SU-DHL-6 (cell line): ENCODE data around the gene RNF43.

ENCODE experiments used
- H2AFZ ChIP-seq: fragments of 200-600 bp; sonication (generic); 2 replicates; pipeline ENCODE4 v1.6.1; 2014; ENCODE audit warnings: low read depth, mild to moderate bottlenecking, moderate library complexity, mixed read lengths, antibody characterized with exemption, low read length; ENCODE audit not compliant: severe bottlenecking
- H3F3A ChIP-seq: fragments of 200-600 bp; shearing (Covaris generic); 2 replicates; pipeline ENCODE4 v1.6.0; 2016; ENCODE audit warnings: antibody characterized with exemption, mild to moderate bottlenecking; ENCODE audit not compliant: insufficient read depth
- H3K27ac ChIP-seq: fragments of 200-600 bp; sonication (generic); 2 replicates; pipeline ENCODE4 v1.5.1; 2016; ENCODE audit warnings: low read depth, mild to moderate bottlenecking, low read length, moderate library complexity, mixed read lengths
- H3K27me3 ChIP-seq: fragments of 200-600 bp; sonication (generic), shearing (Covaris generic); 2 replicates; pipeline ENCODE4 v1.6.0; 2014; ENCODE audit warnings: mild to moderate bottlenecking, low read length
- H3K36me3 ChIP-seq: fragments of 200-600 bp; sonication (generic); 2 replicates; pipeline ENCODE4 v1.6.1; 2014; ENCODE audit warnings: mild to moderate bottlenecking, low read length, mixed read lengths
- H3K4me2 ChIP-seq: fragments of 300-600, 200-600 bp; shearing (Covaris generic), sonication (generic); 2 replicates; pipeline ENCODE4 v1.6.0; 2014; ENCODE audit warnings: low read length, low read depth, mild to moderate bottlenecking; ENCODE audit not compliant: poor library complexity, severe bottlenecking
- H3K4me3 ChIP-seq: fragments of 200-600 bp; sonication (generic); 2 replicates; pipeline ENCODE4 v1.5.1; 2014; ENCODE audit warnings: antibody characterized with exemption, low read length, mild to moderate bottlenecking, mixed read lengths; ENCODE audit not compliant: insufficient read depth, poor library complexity, severe bottlenecking
- H3K79me2 ChIP-seq: fragments of 200-600 bp; sonication (generic); 2 replicates; pipeline ENCODE4 v1.6.1; 2014; ENCODE audit warnings: mild to moderate bottlenecking, low read length, moderate library complexity; ENCODE audit not compliant: insufficient read depth
- H3K9ac ChIP-seq: fragments of 200-600 bp; sonication (generic); 2 replicates; pipeline ENCODE4 v1.7.0; 2014; ENCODE audit warnings: mild to moderate bottlenecking, low read length
- H3K9me2 ChIP-seq: fragments of 200-600 bp; sonication (generic); replicated peaks from 2 replicates; pipeline ENCODE4 v1.6.1; 2014; ENCODE audit warnings: low read length; ENCODE audit not compliant: insufficient read depth
- H3K9me3 ChIP-seq: fragments of 200-600 bp; sonication (generic); 2 replicates; pipeline ENCODE4 v1.6.1; 2014; ENCODE audit warnings: low read length, mixed read lengths; ENCODE audit not compliant: insufficient read depth
- H4K20me1 ChIP-seq: fragments of 200-600 bp; sonication (generic); 2 replicates; pipeline ENCODE4 v1.6.1; 2014; ENCODE audit warnings: low read depth, mild to moderate bottlenecking, antibody characterized with exemption, low read length, moderate library complexity, mixed read lengths
- EZH2phosphoT487 ChIP-seq: fragments of 200-600 bp; sonication (generic), shearing (Covaris generic); conservative IDR thresholded peaks from 2 replicates; pipeline ENCODE4 v1.6.1; 2018; ENCODE audit warnings: mild to moderate bottlenecking, antibody characterized with exemption, low read length, moderate library complexity, mixed read lengths
- TF ChIP-seq, protein P1 (sequence below): fragments of 200-600 bp; sonication (generic); IDR thresholded peaks from one replicate; pipeline ENCODE4 v1.5.1; 2017; ENCODE audit warnings: antibody characterized with exemption, mild to moderate bottlenecking, low read length, moderate library complexity; ENCODE audit not compliant: insufficient read depth, poor library complexity, severe bottlenecking

Gene RNF43

DNA sequence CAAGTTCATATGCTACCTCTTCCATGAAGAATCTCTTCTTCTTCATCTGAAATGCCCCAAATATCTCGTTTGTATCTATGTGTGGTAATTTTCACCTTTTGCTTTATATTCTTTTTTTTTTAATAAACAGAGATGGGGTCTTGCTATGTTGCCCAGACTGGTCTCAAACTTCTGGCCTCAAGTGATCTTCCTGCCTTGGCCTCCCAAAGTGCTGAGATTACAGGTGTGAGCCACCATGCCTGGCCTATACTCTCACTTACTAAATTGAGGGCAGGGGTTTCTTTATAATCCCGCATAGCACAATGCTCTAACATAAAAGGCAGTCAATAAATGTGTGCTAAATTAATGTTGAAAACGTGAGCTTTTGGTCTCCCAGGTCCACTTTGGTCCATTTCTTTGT, 30.6 kb downstream of the RNF43 start:
- H3K27ac ChIP-seq = no peak overlapping the region
- H3F3A ChIP-seq = no peaks in the 10 kb centered on the region
- no peaks in the 10 kb centered on the region for H3K9me2 ChIP-seq
- H3K4me2 ChIP-seq = no peak overlapping the region
- no peaks in the 10 kb centered on the region for H3K79me2 ChIP-seq
- H3K27me3 ChIP-seq = no peaks in the 10 kb centered on the region
- H3K9me3 ChIP-seq = no peaks in the 10 kb centered on the region
- H3K4me3 ChIP-seq = no peak overlapping the region
- no peak for TF ChIP-seq EZH2phosphoT487
- H4K20me1 ChIP-seq = no peaks in the 10 kb centered on the region
- H3K9ac ChIP-seq = no peak overlapping the region
- no peaks in the 10 kb centered on the region for H3K36me3 ChIP-seq
- H2AFZ ChIP-seq = no peak overlapping the region

DNA sequence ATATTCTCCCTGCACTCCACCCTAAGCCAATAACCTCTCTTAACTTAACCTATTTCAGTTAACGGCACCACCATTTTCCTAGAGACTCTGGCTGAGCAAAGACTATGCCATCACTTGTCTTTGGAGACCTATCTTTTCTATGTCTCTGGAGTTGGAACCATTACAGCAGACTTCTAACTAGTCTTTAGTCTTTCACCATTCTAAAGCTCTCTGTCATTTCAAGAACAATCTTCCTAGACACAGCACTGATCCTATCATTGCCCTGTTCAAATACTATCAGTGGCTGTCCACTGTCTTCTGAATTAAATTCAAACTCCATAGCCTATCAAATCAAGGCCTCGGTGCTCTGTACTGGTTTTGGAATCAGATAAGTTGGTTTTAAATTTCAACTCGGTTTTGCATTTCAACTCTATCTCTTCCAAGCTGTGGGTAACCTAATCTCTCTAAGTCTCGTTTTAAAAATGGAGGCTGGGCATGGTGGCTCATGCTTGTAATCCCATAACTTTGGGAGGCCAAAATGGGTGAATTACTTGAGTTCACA, 31.9 kb downstream of the RNF43 start:
- Histone ChIP-seq H4K20me1 (no peaks in the 10 kb centered on the region), H3K4me2 (no peak overlapping the region), H3K9me2 (no peaks in the 10 kb centered on the region), H3F3A (no peaks in the 10 kb centered on the region), H3K4me3 (no peak overlapping the region), H3K36me3 (no peaks in the 10 kb centered on the region), H3K27ac (no peak overlapping the region), H3K27me3 (no peaks in the 10 kb centered on the region), H3K9me3 (no peaks in the 10 kb centered on the region), H3K79me2 (no peaks in the 10 kb centered on the region), H3K9ac (no peak overlapping the region), H2AFZ (no peak overlapping the region)
- TF ChIP-seq EZH2phosphoT487 = no peak
- TF ChIP-seq, protein P1, sequence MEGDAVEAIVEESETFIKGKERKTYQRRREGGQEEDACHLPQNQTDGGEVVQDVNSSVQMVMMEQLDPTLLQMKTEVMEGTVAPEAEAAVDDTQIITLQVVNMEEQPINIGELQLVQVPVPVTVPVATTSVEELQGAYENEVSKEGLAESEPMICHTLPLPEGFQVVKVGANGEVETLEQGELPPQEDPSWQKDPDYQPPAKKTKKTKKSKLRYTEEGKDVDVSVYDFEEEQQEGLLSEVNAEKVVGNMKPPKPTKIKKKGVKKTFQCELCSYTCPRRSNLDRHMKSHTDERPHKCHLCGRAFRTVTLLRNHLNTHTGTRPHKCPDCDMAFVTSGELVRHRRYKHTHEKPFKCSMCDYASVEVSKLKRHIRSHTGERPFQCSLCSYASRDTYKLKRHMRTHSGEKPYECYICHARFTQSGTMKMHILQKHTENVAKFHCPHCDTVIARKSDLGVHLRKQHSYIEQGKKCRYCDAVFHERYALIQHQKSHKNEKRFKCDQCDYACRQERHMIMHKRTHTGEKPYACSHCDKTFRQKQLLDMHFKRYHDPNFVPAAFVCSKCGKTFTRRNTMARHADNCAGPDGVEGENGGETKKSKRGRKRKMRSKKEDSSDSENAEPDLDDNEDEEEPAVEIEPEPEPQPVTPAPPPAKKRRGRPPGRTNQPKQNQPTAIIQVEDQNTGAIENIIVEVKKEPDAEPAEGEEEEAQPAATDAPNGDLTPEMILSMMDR = no peak

DNA sequence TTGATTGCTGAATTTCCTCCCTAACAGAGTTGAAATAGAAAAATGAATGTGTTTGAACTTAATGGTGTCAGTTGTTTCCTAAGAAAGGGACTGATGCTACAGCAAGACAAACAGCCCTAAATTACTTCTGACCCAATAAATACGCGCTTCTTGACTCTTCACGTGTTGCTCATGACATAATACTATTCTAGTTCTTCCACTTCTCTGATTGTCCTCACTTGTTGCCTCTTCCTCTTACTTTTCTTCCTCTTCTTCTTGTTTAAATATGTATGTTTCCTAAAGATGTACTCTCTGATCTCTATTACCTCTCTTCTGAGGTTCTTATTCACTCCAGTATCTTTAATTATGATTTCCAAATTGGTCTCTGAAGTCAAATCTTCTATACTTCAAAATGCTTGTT, 32.4 kb downstream of the RNF43 start:
- H3K36me3 ChIP-seq = no peaks in the 10 kb centered on the region
- no peak overlapping the region for H2AFZ ChIP-seq
- H3K9ac ChIP-seq = no peak overlapping the region
- H3K79me2 ChIP-seq = no peaks in the 10 kb centered on the region
- H3K9me3 ChIP-seq = no peaks in the 10 kb centered on the region
- no peak overlapping the region for H3K4me2 ChIP-seq
- H3K27me3 ChIP-seq = no peaks in the 10 kb centered on the region
- no peak overlapping the region for H3K27ac ChIP-seq
- TF ChIP-seq, protein P1 = no peak
- TF ChIP-seq EZH2phosphoT487 = no peak
- H3K4me3 ChIP-seq = no peak overlapping the region
- H3K9me2 ChIP-seq = no peaks in the 10 kb centered on the region
- H4K20me1 ChIP-seq = no peaks in the 10 kb centered on the region
- no peaks in the 10 kb centered on the region for H3F3A ChIP-seq

DNA sequence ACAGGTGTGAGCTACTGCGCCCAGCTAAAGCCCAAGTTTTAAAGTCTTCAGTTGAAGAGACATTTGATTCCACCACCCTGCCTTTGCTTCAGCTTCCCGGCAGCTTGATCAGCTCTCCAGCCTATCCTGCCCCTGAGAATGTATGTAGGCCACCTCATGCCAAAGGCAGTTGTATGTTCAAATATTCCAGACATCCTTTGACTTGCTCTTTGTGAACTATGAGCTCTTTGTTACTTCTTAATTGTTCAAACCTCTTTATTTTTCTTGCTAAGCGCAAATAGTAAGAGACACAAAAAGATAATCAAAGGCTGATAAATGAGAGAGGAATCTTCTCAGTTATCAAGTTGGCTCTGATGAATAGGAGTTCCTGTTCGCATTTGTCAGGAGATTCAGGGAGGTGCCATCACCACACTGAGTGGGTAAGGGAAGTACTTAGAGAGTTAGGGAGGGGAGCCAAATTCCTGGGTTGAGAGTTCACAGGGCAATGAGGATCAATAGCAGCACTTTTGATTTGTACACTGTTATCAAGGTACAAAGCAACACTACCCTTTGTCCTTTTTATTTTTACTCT, 33.4 kb downstream of the RNF43 start:
- Histone ChIP-seq H2AFZ (no peak overlapping the region), H3K79me2 (no peaks in the 10 kb centered on the region), H3K9me3 (no peaks in the 10 kb centered on the region), H3K9ac (no peak overlapping the region), H3F3A (no peaks in the 10 kb centered on the region), H3K27me3 (no peaks in the 10 kb centered on the region), H3K4me2 (no peak overlapping the region), H3K27ac (no peak overlapping the region), H3K9me2 (no peaks in the 10 kb centered on the region), H4K20me1 (no peaks in the 10 kb centered on the region), H3K4me3 (no peak overlapping the region), H3K36me3 (no peaks in the 10 kb centered on the region)
- TF ChIP-seq EZH2phosphoT487 = no peak
- TF ChIP-seq, protein P1 = no peak
